ENCODE data around the gene MPHOSPH8.

DNA sequence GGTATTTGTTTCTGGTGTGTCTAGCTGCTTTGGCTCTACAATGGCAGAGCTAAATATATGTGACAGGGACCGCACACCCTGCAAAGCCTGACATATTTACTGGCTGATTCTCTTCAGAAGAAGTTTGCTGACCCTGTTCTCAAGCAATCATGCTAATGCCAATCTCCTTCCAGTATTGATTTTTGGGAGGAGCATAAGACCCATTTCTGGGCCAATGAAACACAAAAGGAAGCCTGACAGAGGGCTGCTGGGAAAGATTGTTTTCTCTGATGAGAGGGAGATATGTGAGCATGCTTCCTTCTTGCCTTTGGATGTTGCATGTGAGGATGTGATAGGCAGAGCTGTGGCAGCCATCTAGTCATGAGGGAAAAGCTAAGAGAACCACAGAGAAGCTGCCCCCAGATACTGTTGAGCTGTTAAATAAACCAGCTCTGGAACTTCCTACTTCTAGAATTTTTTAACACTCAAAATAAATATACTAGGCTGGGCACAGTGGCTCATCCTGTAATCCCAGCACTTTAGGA lies 40.7 kb upstream of the MPHOSPH8 start:
- TF ChIP-seq, protein P1, sequence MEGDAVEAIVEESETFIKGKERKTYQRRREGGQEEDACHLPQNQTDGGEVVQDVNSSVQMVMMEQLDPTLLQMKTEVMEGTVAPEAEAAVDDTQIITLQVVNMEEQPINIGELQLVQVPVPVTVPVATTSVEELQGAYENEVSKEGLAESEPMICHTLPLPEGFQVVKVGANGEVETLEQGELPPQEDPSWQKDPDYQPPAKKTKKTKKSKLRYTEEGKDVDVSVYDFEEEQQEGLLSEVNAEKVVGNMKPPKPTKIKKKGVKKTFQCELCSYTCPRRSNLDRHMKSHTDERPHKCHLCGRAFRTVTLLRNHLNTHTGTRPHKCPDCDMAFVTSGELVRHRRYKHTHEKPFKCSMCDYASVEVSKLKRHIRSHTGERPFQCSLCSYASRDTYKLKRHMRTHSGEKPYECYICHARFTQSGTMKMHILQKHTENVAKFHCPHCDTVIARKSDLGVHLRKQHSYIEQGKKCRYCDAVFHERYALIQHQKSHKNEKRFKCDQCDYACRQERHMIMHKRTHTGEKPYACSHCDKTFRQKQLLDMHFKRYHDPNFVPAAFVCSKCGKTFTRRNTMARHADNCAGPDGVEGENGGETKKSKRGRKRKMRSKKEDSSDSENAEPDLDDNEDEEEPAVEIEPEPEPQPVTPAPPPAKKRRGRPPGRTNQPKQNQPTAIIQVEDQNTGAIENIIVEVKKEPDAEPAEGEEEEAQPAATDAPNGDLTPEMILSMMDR (IDR thresholded peaks at IDR 0.05; ENCODE audit: low read depth, low read length, poor library complexity, severe bottlenecking): no peak
- no peak for TF ChIP-seq EZH2phosphoT487 (IDR thresholded peaks at IDR 0.05; ENCODE audit: borderline replicate concordance, low read length)

Data from DOHH2 (cell line).